DND-41 (cell line): ENCODE data around the gene YEATS4.

Experiments used
- EZH2 ChIP-seq: IDR thresholded peaks from 3 replicates; pipeline ENCODE4 v1.6.1; 2012; ENCODE audit warnings: borderline replicate concordance, low read depth, mild to moderate bottlenecking, moderate library complexity, low read length, inconsistent platforms; ENCODE audit not compliant: severe bottlenecking
- TF ChIP-seq, protein P1 (sequence below): IDR thresholded peaks from 2 replicates; pipeline ENCODE4 v1.5.1; 2012; ENCODE audit warnings: borderline replicate concordance, low read length, moderate library complexity, mild to moderate bottlenecking; ENCODE audit not compliant: poor library complexity, severe bottlenecking; ENCODE audit errors: extremely low read depth

DNA sequence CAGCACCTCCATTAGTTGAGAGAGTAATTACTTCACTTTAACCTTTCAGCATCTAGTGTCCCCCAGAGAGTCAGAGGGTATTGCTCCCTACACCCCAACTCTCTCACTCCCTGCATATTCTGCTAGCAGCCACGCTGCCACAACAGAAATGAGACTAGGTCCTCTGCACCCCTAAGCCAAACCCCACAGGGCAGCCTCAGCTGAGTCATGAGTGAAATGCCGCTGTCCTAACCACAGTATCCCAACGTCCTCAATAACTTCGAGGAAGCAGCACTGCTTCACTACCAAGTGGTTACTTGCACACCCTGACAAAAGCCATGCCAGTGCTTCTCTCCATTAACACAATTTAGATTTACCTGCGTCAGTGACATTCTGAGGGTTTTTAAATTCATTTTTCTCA, 18.2 kb upstream of the YEATS4 start:
- TF ChIP-seq, protein P1, sequence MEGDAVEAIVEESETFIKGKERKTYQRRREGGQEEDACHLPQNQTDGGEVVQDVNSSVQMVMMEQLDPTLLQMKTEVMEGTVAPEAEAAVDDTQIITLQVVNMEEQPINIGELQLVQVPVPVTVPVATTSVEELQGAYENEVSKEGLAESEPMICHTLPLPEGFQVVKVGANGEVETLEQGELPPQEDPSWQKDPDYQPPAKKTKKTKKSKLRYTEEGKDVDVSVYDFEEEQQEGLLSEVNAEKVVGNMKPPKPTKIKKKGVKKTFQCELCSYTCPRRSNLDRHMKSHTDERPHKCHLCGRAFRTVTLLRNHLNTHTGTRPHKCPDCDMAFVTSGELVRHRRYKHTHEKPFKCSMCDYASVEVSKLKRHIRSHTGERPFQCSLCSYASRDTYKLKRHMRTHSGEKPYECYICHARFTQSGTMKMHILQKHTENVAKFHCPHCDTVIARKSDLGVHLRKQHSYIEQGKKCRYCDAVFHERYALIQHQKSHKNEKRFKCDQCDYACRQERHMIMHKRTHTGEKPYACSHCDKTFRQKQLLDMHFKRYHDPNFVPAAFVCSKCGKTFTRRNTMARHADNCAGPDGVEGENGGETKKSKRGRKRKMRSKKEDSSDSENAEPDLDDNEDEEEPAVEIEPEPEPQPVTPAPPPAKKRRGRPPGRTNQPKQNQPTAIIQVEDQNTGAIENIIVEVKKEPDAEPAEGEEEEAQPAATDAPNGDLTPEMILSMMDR: no peak
- TF ChIP-seq EZH2: no peak
